AG04450 (cell line): ENCODE measurements around the gene KCND2. TPM values are rescaled to one million over a fixed set of nuclear protein-coding genes. Genes with fewer than 3 reads are reported as not detected.

Source experiments
- CTCF ChIA-PET: fragments of 300-600, 350-600 bp; formaldehyde crosslinking; extraction: SDS; loops from one replicate; lab custom pipeline; 2022; ENCODE audit warnings: antibody characterized with exemption, inconsistent platforms; lab: Charles Lee
- POLR2A ChIA-PET: fragments of 350-600 bp; formaldehyde crosslinking; extraction: SDS; loops from one replicate; lab custom pipeline; 2021; ENCODE audit warnings: antibody characterized with exemption, inconsistent platforms; lab: Yijun Ruan, JAX
- DNase-seq: peaks from one replicate; pipeline ENCODE4 v3.0.0-alpha.2; 2011; ENCODE audit warnings: low read depth, low spot score
- H3K27ac ChIP-seq: one replicate; pipeline ENCODE4 v1.5.1; 2012; ENCODE audit warnings: low read depth, low read length, control low read depth
- H3K27me3 ChIP-seq: one replicate; pipeline ENCODE4 v1.6.0; 2012; ENCODE audit warnings: low read length; ENCODE audit not compliant: control insufficient read depth, insufficient read depth
- H3K4me3 ChIP-seq: 2 replicates; pipeline ENCODE4 v1.5.1; 2011; ENCODE audit warnings: mild to moderate bottlenecking, low read depth, low read length, control low read depth
- H3K9me3 ChIP-seq: 2 replicates; pipeline ENCODE4 v1.5.1; 2012; ENCODE audit warnings: low read length; ENCODE audit not compliant: control insufficient read depth, insufficient read depth
- polyA plus RNA-seq: library from polyadenylated mRNA; depleted of rRNA; stranded (reverse); fragments of >200 nt; gene quantifications from 2 replicates; pipeline ENCODE4 v1.2.3, GENCODE V29; 2011
- TF ChIP-seq, protein P1 (sequence below): IDR thresholded peaks from 2 replicates; pipeline ENCODE4 v1.5.1; 2011; ENCODE audit warnings: low read depth, low read length, control low read depth, inconsistent platforms

KCND2 gene
- polyA plus RNA-seq, 1 experiment, result 0.12 TPM

DNA sequence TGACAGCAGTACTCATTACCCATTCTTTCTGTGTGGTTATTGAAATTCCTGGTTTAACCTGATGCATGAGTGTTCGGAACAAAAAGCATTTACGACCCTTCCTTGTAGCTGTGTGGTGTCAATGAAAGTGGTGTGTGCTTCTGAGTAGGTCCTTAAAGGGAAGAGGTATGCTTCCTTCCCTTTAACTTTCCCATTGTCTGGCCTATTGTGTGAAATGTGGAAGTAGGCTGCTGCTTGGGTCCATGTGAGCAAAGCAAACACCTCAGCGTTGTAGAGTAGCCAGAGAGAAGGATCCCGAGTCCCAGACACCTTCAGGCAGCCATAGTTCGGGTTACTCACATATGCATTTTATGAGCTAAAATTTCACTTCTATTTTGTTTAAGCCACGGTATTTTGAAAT is 510.3 kb downstream of the KCND2 start:
- CTCF ChIA-PET, result interaction anchor here (1.9 kb wide), 1 partner anchor 9 kb away, joined by 19 read pairs; no protein-coding TSS in a partner anchor
- POLR2A ChIA-PET, result no interaction called here
- TF ChIP-seq, protein P1, sequence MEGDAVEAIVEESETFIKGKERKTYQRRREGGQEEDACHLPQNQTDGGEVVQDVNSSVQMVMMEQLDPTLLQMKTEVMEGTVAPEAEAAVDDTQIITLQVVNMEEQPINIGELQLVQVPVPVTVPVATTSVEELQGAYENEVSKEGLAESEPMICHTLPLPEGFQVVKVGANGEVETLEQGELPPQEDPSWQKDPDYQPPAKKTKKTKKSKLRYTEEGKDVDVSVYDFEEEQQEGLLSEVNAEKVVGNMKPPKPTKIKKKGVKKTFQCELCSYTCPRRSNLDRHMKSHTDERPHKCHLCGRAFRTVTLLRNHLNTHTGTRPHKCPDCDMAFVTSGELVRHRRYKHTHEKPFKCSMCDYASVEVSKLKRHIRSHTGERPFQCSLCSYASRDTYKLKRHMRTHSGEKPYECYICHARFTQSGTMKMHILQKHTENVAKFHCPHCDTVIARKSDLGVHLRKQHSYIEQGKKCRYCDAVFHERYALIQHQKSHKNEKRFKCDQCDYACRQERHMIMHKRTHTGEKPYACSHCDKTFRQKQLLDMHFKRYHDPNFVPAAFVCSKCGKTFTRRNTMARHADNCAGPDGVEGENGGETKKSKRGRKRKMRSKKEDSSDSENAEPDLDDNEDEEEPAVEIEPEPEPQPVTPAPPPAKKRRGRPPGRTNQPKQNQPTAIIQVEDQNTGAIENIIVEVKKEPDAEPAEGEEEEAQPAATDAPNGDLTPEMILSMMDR, result no peak
- H3K4me3 ChIP-seq, result no peak overlapping the region
- H3K27ac ChIP-seq, result no peak overlapping the region
- no peak for DNase-seq
- no peaks in the 10 kb centered on the region for H3K27me3 ChIP-seq
- no peaks in the 10 kb centered on the region for H3K9me3 ChIP-seq

- Histone ChIP-seq H3K27ac (no peak overlapping the region), H3K9me3 (no peaks in the 10 kb centered on the region), H3K27me3 (no peaks in the 10 kb centered on the region), H3K4me3 (no peak overlapping the region)
- TF ChIP-seq, protein P1, result no peak
- POLR2A ChIA-PET, result no interaction called here
- CTCF ChIA-PET, result interaction anchor here (1.9 kb wide), 1 partner anchor 8 kb away, joined by 19 read pairs; no protein-coding TSS in a partner anchor
- no peak for DNase-seq
These were observed 510.7 kb downstream of the KCND2 start for GRCh38 chr7:120783721-120784120.

- no peak overlapping the region for H3K4me3 ChIP-seq
- POLR2A ChIA-PET, result no interaction called here
- CTCF ChIA-PET, result interaction anchor here (0.7 to 2.5 kb wide), 4 partner anchors 8 to 323 kb away, joined by 3 to 13 read pairs (median 4); no protein-coding TSS in a partner anchor
- no peaks in the 10 kb centered on the region for H3K9me3 ChIP-seq
- H3K27me3 ChIP-seq, result no peaks in the 10 kb centered on the region
- H3K27ac ChIP-seq, result no peak overlapping the region
- TF ChIP-seq, protein P1, result no peak
- no peak for DNase-seq
These were observed 512.1 kb downstream of the KCND2 start for GRCh38 chr7:120785095-120785494.

DNA sequence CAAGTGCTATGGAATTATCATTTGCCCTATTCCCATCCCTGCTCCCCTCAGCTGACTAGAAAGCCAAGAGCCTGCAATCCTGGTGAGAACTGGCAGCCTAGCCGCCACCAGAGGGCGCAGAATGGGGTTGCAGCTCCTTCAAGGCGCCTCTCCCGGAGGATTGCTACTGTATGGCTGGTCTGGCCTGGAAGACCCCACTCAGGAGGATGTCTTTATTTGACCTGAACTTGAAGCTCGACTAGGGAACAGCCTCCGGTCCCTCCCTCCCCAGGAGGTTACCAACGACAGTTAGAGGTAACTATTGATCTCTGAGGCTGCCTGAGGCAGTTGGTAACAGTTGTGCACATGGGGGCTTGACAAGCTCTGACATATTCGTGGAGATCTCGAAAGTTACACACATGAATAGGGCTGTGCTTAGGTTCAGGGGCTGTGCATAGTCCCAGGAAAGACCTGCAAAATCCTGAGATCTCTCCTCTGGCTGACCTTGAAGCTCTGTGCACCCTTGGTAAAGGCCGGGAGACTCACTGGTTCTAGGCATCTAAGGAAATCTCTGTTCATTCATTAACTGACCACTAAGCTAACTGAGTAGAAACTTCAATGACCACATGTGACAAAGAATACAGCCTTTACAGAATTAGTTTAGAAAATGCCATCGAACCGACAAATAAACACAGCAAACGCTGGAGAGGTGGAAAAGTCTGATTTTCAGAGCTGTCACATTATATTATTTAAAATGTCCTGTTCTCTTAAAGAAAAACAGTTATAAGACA is 519.3 kb downstream of the KCND2 start:
- TF ChIP-seq, protein P1, result peak; percentile 95
- Histone ChIP-seq H3K27ac (no peak overlapping the region), H3K27me3 (no peaks in the 10 kb centered on the region), H3K4me3 (no peak overlapping the region), H3K9me3 (no peaks in the 10 kb centered on the region)
- ChIA-PET CTCF (interaction anchor here (0.5 to 3.9 kb wide), 74 partner anchors 7 to 1202 kb away, joined by 3 to 58 read pairs (median 3); partner anchors contain the start of gene TSPAN12), POLR2A (interaction anchor here (0.7 kb wide), 1 partner anchor 158 kb away, joined by 4 read pairs; the partner anchor contains the start of gene ING3)
- peak; percentile 29 for DNase-seq

DNA sequence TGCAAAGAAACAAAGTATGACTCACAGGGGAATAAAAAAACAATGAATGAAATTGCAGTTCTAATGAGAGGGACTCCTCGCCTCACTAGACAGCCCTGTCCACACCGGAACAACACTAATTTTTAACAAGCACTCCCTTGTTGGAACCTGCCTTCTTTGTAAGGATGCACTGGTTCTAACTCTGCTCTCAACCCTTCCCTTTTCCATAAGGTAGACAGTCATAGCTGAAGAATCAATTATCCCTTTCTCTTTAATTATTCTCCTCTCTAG is 519.8 kb downstream of the KCND2 start:
- POLR2A ChIA-PET, result no interaction called here
- CTCF ChIA-PET, result interaction anchor here (0.8 to 3.9 kb wide), 56 partner anchors 8 to 1201 kb away, joined by 3 to 58 read pairs (median 4); partner anchors contain the start of gene TSPAN12
- H3K27me3 ChIP-seq, result no peaks in the 10 kb centered on the region
- DNase-seq, result no peak
- H3K4me3 ChIP-seq, result no peak overlapping the region
- no peak overlapping the region for H3K27ac ChIP-seq
- H3K9me3 ChIP-seq, result no peaks in the 10 kb centered on the region
- TF ChIP-seq, protein P1, result no peak
